HFFc6 (cell line): Measurements from ENCODE around the gene SSNA1. TPM values are rescaled to one million over a fixed set of nuclear protein-coding genes. Genes with fewer than 3 reads are reported as not detected.

ENCODE experiments used
- DNase-seq: peaks from one replicate; pipeline ENCODE4 v3.0.0-alpha.2; 2018
- H3K27ac Mint-ChIP-seq: 2 replicates; pipeline ENCODE4 v1.8.0; 2020; ENCODE audit warnings: mild to moderate bottlenecking, mixed read lengths
- H3K27me3 Mint-ChIP-seq: 2 replicates; pipeline ENCODE4 v1.8.0; 2021; ENCODE audit warnings: mild to moderate bottlenecking, moderate library complexity, mixed read lengths; ENCODE audit not compliant: insufficient read depth
- H3K36me3 Mint-ChIP-seq: 2 replicates; pipeline ENCODE4 v1.8.0; 2021; ENCODE audit warnings: low read depth, mixed read lengths
- H3K4me1 Mint-ChIP-seq: 2 replicates; pipeline ENCODE4 v1.8.0; 2020; ENCODE audit warnings: low read depth, mixed read lengths
- H3K4me3 Mint-ChIP-seq: 2 replicates; pipeline ENCODE4 v1.8.0; 2020; ENCODE audit warnings: mild to moderate bottlenecking, moderate library complexity, mixed read lengths
- H3K9me3 Mint-ChIP-seq: 2 replicates; pipeline ENCODE4 v1.8.0; 2020; ENCODE audit warnings: mild to moderate bottlenecking, mixed read lengths
- total RNA-seq, 6 experiments: library from RNA; stranded (reverse); fragmentation: NEBNext Ultra II Directional; extraction: Animal tissue kit (Norgen Biotek cat#: 25700); gene quantifications; 2 replicates in 1 of 6; 3 replicates in 5 of 6; pipeline ENCODE4 v1.2.3, GENCODE V29; 2021
- TF ChIP-seq, protein P1 (sequence below): fragments of 200-600 bp; sonication (generic); IDR thresholded peaks from 2 replicates; pipeline ENCODE4 v1.5.0; 2021; ENCODE audit warnings: antibody characterized with exemption, mild to moderate bottlenecking

SSNA1 gene
- total RNA-seq, 6 experiments from 2014 or later: 76.7 to 82.8 (median 82.1) TPM

DNA sequence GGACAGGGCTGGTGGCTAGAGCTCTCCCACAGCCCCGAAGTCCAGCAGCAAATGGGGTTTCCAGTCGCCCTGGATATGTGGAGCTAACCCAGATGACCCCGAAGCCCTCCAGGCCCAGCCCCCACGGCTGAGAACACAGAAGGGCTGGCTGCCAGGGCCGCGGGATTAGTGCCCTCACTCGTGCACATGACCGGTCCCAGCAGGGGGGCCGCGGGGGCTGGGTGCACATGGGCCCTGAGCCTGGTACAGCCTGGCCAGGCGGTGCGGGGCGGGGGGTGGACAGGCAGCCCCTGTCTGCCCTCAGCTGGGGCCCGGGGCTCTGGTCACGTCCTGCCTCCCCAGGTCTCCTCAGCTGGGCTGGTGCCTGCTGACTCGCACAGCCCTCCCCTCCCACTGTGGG, 5.9 kb downstream of the SSNA1 start:
- H3K9me3 Mint-ChIP-seq: no peaks in the 10 kb centered on the region
- H3K4me1 Mint-ChIP-seq: peaks cover 20% of the 10 kb centered on the region
- H3K36me3 Mint-ChIP-seq: no peaks in the 10 kb centered on the region; the same call in 1 of the 2 replicates
- no peak overlapping the region for H3K4me3 Mint-ChIP-seq
- TF ChIP-seq, protein P1, sequence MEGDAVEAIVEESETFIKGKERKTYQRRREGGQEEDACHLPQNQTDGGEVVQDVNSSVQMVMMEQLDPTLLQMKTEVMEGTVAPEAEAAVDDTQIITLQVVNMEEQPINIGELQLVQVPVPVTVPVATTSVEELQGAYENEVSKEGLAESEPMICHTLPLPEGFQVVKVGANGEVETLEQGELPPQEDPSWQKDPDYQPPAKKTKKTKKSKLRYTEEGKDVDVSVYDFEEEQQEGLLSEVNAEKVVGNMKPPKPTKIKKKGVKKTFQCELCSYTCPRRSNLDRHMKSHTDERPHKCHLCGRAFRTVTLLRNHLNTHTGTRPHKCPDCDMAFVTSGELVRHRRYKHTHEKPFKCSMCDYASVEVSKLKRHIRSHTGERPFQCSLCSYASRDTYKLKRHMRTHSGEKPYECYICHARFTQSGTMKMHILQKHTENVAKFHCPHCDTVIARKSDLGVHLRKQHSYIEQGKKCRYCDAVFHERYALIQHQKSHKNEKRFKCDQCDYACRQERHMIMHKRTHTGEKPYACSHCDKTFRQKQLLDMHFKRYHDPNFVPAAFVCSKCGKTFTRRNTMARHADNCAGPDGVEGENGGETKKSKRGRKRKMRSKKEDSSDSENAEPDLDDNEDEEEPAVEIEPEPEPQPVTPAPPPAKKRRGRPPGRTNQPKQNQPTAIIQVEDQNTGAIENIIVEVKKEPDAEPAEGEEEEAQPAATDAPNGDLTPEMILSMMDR: no peak
- H3K27ac Mint-ChIP-seq: no peak overlapping the region
- peaks cover 1% of the 10 kb centered on the region; the same call in 1 of the 2 replicates for H3K27me3 Mint-ChIP-seq
- no peak for DNase-seq

DNA sequence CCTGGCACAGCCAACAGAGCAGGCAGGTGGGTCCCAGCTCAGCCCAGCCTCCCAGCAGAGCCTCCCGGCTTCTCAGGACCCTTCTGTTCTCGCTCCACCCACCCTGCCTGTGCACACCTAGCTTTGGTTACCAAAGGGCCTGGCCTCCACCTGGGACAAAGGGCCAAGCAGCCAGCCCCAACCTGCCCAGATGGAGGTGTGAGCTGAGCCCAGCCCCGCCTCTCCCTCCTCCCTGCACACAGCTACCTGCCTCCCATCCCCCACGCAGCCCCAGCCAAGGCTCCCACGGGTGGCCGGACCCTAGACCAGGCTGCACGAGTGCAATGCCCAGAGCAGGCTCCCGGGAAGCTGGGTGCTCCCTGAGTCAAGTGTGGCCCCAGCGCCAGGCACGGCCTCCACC, 6.4 kb downstream of the SSNA1 start:
- TF ChIP-seq, protein P1: no peak
- Mint-ChIP-seq H3K4me3 (no peak overlapping the region), H3K27ac (no peak overlapping the region), H3K4me1 (peaks cover 16% of the 10 kb centered on the region), H3K9me3 (no peaks in the 10 kb centered on the region), H3K27me3 (peaks cover 1% of the 10 kb centered on the region; the same call in 1 of the 2 replicates), H3K36me3 (no peaks in the 10 kb centered on the region)
- no peak for DNase-seq

DNA sequence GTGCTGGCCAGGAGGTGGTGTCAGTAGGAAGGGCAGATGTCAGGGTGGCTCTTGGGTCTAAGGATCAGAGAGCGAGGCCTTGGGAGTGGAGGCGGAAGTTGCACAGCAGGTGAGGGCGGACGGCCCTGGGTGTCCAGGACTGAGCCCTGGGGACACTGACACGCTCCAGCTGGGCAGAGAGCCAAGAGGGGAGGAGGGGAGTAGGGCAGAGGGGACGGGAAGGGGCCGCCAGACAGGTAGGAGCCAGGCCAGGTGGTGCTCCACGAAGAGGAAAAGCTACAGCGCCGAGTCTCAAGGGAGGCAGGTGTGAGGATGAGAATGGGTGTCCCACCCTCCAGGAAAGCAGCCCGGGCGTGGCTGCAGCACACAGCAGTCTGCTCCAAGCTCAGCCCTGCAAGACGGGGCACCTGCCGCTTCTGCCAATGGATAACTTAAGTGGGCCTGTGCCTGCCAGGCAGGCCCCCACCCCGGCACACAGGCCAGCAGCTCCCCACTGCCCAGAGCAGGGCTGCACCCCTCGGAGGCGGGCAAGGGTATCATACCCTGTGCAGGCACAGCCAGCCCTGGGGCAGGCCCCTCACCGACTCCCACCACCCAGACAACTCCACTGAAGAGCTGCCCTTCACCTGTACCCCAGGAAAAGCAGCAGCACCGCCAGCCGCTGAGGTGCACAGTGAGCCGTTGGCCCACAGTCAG, 7.2 kb downstream of the SSNA1 start:
- peaks cover 1% of the 10 kb centered on the region; the same call in 1 of the 2 replicates for H3K27me3 Mint-ChIP-seq
- peaks cover 13% of the 10 kb centered on the region for H3K4me1 Mint-ChIP-seq
- no peaks in the 10 kb centered on the region for H3K9me3 Mint-ChIP-seq
- no peak overlapping the region for H3K27ac Mint-ChIP-seq
- H3K36me3 Mint-ChIP-seq: no peaks in the 10 kb centered on the region
- no peak overlapping the region for H3K4me3 Mint-ChIP-seq
- DNase-seq: no peak
- TF ChIP-seq, protein P1: no peak

DNA sequence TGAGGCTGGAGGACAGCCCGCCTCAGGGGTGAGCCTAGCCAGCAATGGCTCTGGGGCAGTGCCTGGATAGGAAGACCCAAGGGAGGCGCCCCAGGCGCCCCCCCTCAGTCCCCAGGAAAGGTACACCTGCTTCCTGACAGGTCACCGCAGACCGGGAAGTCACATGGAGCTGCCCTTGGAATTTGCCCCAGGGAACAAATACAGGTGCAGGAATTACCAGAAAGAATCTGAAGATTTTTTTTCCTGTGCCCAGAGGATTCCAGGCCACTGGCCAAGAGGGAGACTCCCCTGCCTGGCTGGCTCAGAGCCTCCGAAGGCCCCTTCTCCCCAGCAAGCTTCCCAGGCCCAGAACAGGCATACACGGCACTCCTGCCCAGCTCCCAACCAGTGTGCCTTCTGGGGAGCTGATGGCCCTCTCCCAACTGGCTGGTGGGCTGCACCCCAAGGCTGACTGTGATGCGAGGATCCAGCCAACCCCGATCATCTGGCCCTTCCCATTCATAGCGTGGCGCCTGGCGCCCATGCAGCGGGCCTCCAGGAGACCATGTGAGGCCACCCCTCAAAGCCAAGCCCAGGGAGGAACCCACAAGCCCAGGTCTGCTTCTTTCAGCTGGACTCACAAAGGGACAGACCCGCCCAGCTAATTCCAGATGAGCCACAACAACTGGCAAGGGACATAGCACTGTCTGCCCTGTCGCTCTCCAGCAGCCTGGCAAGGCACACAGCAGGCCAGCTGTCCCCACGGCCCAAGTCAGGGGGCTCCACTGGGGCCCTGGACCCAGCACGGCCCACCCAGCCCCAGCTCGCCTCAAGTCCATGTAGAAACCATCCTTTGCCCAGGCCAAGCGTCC, 9.8 kb downstream of the SSNA1 start:
- Mint-ChIP-seq H3K4me3 (peak overlapping the region; percentile 87; the same call in 1 of the 2 replicates), H3K27ac (no peak overlapping the region), H3K9me3 (no peaks in the 10 kb centered on the region), H3K27me3 (peaks cover 3% of the 10 kb centered on the region), H3K4me1 (peaks cover 14% of the 10 kb centered on the region), H3K36me3 (no peaks in the 10 kb centered on the region)
- TF ChIP-seq, protein P1: no peak
- DNase-seq: no peak

DNA sequence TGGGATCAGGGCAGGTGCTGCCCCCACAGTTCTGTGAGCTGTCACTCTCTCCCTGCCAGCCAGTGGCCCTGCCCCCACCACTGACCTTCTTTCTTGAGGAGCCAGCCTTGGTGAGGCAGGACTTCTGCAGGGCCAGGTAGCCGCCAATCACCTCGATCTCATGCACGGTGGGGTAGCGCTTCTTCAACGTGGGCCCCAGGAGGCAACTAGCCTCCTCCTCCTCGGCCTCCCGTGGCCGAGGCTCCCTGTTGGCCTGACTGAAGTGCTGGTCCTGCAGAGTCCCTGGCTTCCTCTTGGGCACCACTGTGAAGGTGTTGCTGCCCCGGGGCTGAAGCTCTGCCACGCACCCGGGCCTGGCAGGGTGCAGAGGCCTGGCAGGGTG, 10.4 kb downstream of the SSNA1 start:
- H3K27me3 Mint-ChIP-seq: peaks cover 3% of the 10 kb centered on the region
- DNase-seq: no peak
- H3K27ac Mint-ChIP-seq: no peak overlapping the region
- H3K9me3 Mint-ChIP-seq: no peaks in the 10 kb centered on the region
- TF ChIP-seq, protein P1: no peak
- peaks cover 14% of the 10 kb centered on the region for H3K4me1 Mint-ChIP-seq
- no peaks in the 10 kb centered on the region for H3K36me3 Mint-ChIP-seq
- H3K4me3 Mint-ChIP-seq: peak overlapping the region; percentile 87; the same call in 1 of the 2 replicates
